HUES64 (cell line): ENCODE data around the gene KCTD4.
"Not testable (repeated sequence)": the region's sequence is repeated elsewhere in the genome, so short reads cannot be mapped to it uniquely, and the experiment has no call there.

ENCODE experiments used
- H3K27ac ChIP-seq: 2 replicates; pipeline ENCODE4 v1.7.0; 2013; ENCODE audit warnings: low read depth, low read length, inconsistent platforms
- H3K27me3 ChIP-seq: 2 replicates; pipeline ENCODE4 v1.6.1; 2013; ENCODE audit warnings: mild to moderate bottlenecking, low read length; ENCODE audit not compliant: insufficient read depth
- H3K36me3 ChIP-seq: 2 replicates; pipeline ENCODE4 v1.6.1; 2013; ENCODE audit warnings: mild to moderate bottlenecking, low read length; ENCODE audit not compliant: insufficient read depth
- H3K4me1 ChIP-seq: 2 replicates; pipeline ENCODE4 v1.6.1; 2013; ENCODE audit warnings: mild to moderate bottlenecking, low read length, moderate library complexity; ENCODE audit not compliant: insufficient read depth
- H3K4me3 ChIP-seq: 2 replicates; pipeline ENCODE4 v1.5.1; 2013; ENCODE audit warnings: mild to moderate bottlenecking, low read length, moderate library complexity
- H3K9ac ChIP-seq: 2 replicates; pipeline ENCODE4 v1.6.1; 2013; ENCODE audit warnings: mild to moderate bottlenecking, low read depth, low read length
- H3K9me3 ChIP-seq: 2 replicates; pipeline ENCODE4 v1.6.1; 2013; ENCODE audit warnings: low read depth, low read length; ENCODE audit not compliant: insufficient read depth
- WGBS: fragments of 150-250, 120-280 bp; methylation state at CpG from one replicate; pipeline ENCODE4 v1.1.7; 2013; ENCODE audit warnings: missing lambda C conversion rate; 5-methylcytosine and 5-hydroxymethylcytosine counted together

KCTD4 gene

GRCh38 chr13:45194081-45194939 lies 6.5 kb downstream of the KCTD4 start:
- Histone ChIP-seq H3K27ac (no peak overlapping the region), H3K9ac (no peak overlapping the region), H3K27me3 (no peaks in the 10 kb centered on the region), H3K4me3 (no peak overlapping the region), H3K9me3 (no peaks in the 10 kb centered on the region), H3K36me3 (no peaks in the 10 kb centered on the region), H3K4me1 (peaks cover 7% of the 10 kb centered on the region; the same call in 1 of the 2 replicates)
- 72% methylated on average over 15 of the region's 15 CpGs for whole genome bisulfite sequencing

DNA sequence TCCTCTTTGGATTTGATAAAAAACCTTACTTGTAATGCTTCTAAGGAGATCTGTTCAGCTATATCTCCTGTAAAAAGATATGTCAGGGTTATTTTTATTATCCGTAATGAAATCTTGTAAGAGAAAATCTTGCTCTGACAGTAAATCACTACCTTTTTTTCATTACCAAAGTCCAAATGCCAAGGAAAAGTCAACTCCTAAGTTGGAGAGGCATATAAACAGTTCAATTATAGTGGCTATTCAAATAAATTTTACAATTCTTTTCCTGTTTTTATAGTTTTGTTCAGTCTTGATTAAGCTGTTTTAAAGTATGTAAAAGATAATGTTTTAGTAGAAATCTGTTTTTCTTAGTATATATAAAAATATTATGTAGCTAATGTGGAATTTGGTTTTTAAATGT lies 9.0 kb downstream of the KCTD4 start:
- Histone ChIP-seq H3K36me3 (no peaks in the 10 kb centered on the region), H3K27me3 (no peaks in the 10 kb centered on the region), H3K4me1 (peaks cover 7% of the 10 kb centered on the region; the same call in 1 of the 2 replicates), H3K4me3 (no peak overlapping the region), H3K27ac (no peak overlapping the region), H3K9me3 (no peaks in the 10 kb centered on the region), H3K9ac (no peak overlapping the region)
- no CpG with 5 or more reads among the region's 1 CpG for WGBS

GRCh38 chr13:45189511-45189910 lies 11.3 kb downstream of the KCTD4 start:
- not testable (repeated sequence) for H3K36me3 ChIP-seq, H3K27ac ChIP-seq, H3K4me3 ChIP-seq, H3K27me3 ChIP-seq, H3K9me3 ChIP-seq, H3K9ac ChIP-seq, H3K4me1 ChIP-seq

- not testable (repeated sequence) for H3K27me3 ChIP-seq, H3K27ac ChIP-seq, H3K4me3 ChIP-seq, H3K4me1 ChIP-seq, H3K9ac ChIP-seq, H3K9me3 ChIP-seq, H3K36me3 ChIP-seq
- 100% methylated on average over 2 of the region's 4 CpGs for WGBS
Observed at GRCh38 chr13:45189077-45189476, 11.8 kb downstream of the KCTD4 start.

GRCh38 chr13:45185286-45185685 lies 15.6 kb downstream of the KCTD4 start:
- no peaks in the 10 kb centered on the region for H3K9me3 ChIP-seq
- no peaks in the 10 kb centered on the region for H3K27me3 ChIP-seq
- no peak overlapping the region for H3K9ac ChIP-seq
- H3K4me3 ChIP-seq = no peak overlapping the region
- WGBS = no CpG with 5 or more reads among the region's 2 CpGs
- H3K36me3 ChIP-seq = peaks cover 9% of the 10 kb centered on the region; the same call in 1 of the 2 replicates
- H3K27ac ChIP-seq = no peak overlapping the region
- H3K4me1 ChIP-seq = no peaks in the 10 kb centered on the region

GRCh38 chr13:45184693-45185092 lies 16.2 kb downstream of the KCTD4 start:
- Histone ChIP-seq H3K4me1 (no peaks in the 10 kb centered on the region), H3K27me3 (no peaks in the 10 kb centered on the region), H3K9ac (no peak overlapping the region), H3K27ac (no peak overlapping the region), H3K9me3 (no peaks in the 10 kb centered on the region), H3K4me3 (no peak overlapping the region), H3K36me3 (peaks cover 9% of the 10 kb centered on the region; the same call in 1 of the 2 replicates)
- 94% methylated on average over 4 of the region's 5 CpGs for WGBS

GRCh38 chr13:45180713-45181601 lies 19.9 kb downstream of the KCTD4 start:
- Histone ChIP-seq H3K27me3 (no peaks in the 10 kb centered on the region), H3K27ac (no peak overlapping the region), H3K36me3 (peaks cover 9% of the 10 kb centered on the region; the same call in 1 of the 2 replicates), H3K9ac (no peak overlapping the region), H3K4me3 (no peak overlapping the region), H3K4me1 (peaks cover 3% of the 10 kb centered on the region; the same call in 1 of the 2 replicates), H3K9me3 (no peaks in the 10 kb centered on the region)
- 96% methylated on average over 7 of the region's 7 CpGs for WGBS

DNA sequence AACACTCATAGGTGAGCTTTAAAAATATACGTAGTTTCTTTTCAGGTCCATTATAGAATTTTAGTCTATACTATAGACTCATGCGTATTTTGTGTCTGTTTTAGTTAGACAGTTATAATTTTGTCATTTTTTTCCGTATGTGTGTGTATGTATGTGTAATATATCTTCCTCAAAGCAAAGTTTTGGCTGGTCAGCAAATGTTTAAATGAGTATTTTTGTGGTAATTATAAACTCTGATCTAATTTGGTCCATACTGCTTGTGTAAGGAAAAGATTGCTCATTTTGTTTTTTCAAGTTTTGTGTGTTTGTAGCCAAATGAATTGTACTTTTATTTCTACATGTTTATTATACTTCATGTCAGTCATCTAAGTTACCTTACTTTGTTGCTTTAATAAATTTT lies 20.5 kb downstream of the KCTD4 start:
- Histone ChIP-seq H3K4me3 (no peak overlapping the region), H3K27ac (no peak overlapping the region), H3K9ac (no peak overlapping the region), H3K36me3 (peaks cover 8% of the 10 kb centered on the region; the same call in 1 of the 2 replicates), H3K4me1 (peaks cover 3% of the 10 kb centered on the region; the same call in 1 of the 2 replicates), H3K9me3 (no peaks in the 10 kb centered on the region), H3K27me3 (no peaks in the 10 kb centered on the region)
- 100% methylated on average over 2 of the region's 3 CpGs for WGBS

DNA sequence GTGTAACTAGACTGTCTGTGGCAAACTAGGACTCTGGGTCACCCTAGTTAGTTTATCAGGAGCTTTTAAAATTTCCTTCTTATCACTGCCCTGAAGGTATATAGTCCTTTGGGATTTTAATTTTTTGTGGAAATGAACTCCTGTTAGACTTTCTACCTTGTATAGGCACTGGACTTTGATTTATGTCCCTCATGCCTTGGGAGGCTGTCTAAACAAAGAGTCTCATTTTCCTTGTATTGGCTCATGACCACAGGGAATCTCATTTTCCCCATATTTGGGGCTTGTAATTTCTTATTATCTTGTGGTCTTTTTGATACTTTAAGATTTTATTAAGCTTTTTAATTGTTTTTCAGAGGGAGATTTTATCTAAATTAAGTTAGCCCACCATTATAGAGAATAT lies 21.4 kb downstream of the KCTD4 start:
- H3K27ac ChIP-seq = no peak overlapping the region
- H3K27me3 ChIP-seq = no peaks in the 10 kb centered on the region
- peaks cover 3% of the 10 kb centered on the region; the same call in 1 of the 2 replicates for H3K4me1 ChIP-seq
- no peak overlapping the region for H3K9ac ChIP-seq
- H3K36me3 ChIP-seq = 0 out of 2 replicates have a peak, but pooled peaks cover 5% of the 10 kb centered on the region
- no peaks in the 10 kb centered on the region for H3K9me3 ChIP-seq
- H3K4me3 ChIP-seq = no peak overlapping the region

DNA sequence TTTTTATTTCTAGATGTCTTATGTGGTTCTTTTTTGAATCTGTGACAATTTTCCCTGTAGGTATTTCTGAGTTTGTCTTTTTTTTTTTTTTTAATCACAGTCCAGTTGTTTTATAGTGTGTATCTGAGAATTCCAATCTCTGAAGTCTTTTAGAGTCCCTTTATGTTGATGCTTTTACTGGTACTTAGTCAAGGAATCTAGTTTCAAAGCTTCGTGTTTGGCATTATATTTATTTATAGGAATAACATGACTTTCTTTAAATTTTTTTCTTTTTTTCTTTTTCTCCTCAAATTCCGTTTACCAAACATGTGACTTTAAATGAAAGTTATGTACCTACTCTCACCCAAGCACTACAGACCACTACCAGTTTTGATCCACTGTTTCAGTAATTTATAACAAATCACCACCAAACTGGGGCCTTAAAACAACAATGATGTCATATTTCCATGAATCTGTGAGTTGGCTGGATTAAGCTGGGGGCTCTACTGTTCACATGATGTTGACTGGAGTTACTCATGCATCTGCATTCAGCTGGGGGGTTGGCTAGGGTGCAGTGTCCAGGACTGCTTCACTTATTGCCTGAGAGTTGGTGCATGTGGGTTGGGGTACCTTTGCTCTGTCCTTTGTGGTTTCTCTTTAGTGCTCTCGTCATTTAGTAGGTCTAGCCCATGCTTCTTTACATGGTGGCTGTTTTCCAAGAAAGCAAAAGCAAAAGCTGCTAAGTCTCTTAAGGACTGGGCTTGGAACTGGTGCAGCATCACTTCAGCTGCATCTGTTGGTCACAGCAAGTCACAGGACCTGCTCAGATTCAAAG lies 22.3 kb downstream of the KCTD4 start:
- no peak overlapping the region for H3K27ac ChIP-seq
- no peak overlapping the region for H3K4me3 ChIP-seq
- H3K9me3 ChIP-seq = no peaks in the 10 kb centered on the region
- no peaks in the 10 kb centered on the region for H3K27me3 ChIP-seq
- no peak overlapping the region for H3K9ac ChIP-seq
- H3K36me3 ChIP-seq = 0 out of 2 replicates have a peak, but pooled peaks cover 2% of the 10 kb centered on the region
- 94% methylated on average over 2 of the region's 3 CpGs for WGBS
- H3K4me1 ChIP-seq = peaks cover 3% of the 10 kb centered on the region; the same call in 1 of the 2 replicates
